Endothelial cell of umbilical vein (primary cell): ENCODE data around the gene WDR18. TPM values are rescaled to one million over a fixed set of nuclear protein-coding genes. Genes with fewer than 3 reads are reported as not detected.

Source experiments
- BruUV-seq: library from RNA; stranded (reverse); fragments of 400-500 nt; replicated peaks from 2 replicates; lab custom pipeline; 2021; lab: Mats Ljungman, UMichigan
- CTCF ChIA-PET: fragments of 300-600, 350-600 bp; sonication (Branson Sonifier 250); formaldehyde crosslinking; loops from one replicate; lab custom pipeline; 2021; ENCODE audit warnings: antibody characterized with exemption, inconsistent platforms; lab: Charles Lee
- POLR2A ChIA-PET: fragments of 300-600, 350-600 bp; sonication (Branson Sonifier 250); formaldehyde crosslinking; loops from one replicate; lab custom pipeline; 2021; ENCODE audit warnings: antibody characterized with exemption, inconsistent platforms; lab: Charles Lee
- DNase-seq: peaks from one replicate; pipeline ENCODE4 v3.0.0-alpha.2; 2011; ENCODE audit warnings: low read depth, low spot score
- FAIRE-seq: peaks from 2 replicates; lab custom pipeline; 2011; peaks lifted over from hg19 to GRCh38; lab: Jason Lieb, UNC
- H2AFZ ChIP-seq: 2 replicates; pipeline ENCODE4 v1.6.0; 2012; ENCODE audit warnings: low read depth, low read length, control low read depth, inconsistent platforms
- H3K27ac ChIP-seq: 2 replicates; pipeline ENCODE4 v1.5.1; 2011; ENCODE audit warnings: low read depth, mild to moderate bottlenecking, control low read depth, low read length, moderate library complexity; ENCODE audit not compliant: insufficient read depth
- H3K27me3 ChIP-seq, 2 experiments: 2 replicates each; pipeline versions ENCODE4 v1.6.0 to v1.6.1; 2011; ENCODE audit warnings: low read length in 2 of 2, mixed read lengths in 1 of 2; ENCODE audit not compliant: control insufficient read depth in 2 of 2, insufficient read depth in 2 of 2
- H3K36me3 ChIP-seq, 2 experiments: 2 replicates in 1 of 2; 3 replicates in 1 of 2; pipeline ENCODE4 v1.5.1; 2011; ENCODE audit warnings: low read length in 2 of 2, mild to moderate bottlenecking in 1 of 2, moderate library complexity in 1 of 2; ENCODE audit not compliant: control insufficient read depth in 2 of 2, insufficient read depth in 2 of 2; ENCODE audit errors: extremely low read depth in 1 of 2
- H3K4me1 ChIP-seq: 3 replicates; pipeline ENCODE4 v1.5.1; 2011; ENCODE audit warnings: mild to moderate bottlenecking, low read length; ENCODE audit not compliant: control insufficient read depth, insufficient read depth; ENCODE audit errors: extremely low read depth
- H3K4me2 ChIP-seq: 2 replicates; pipeline ENCODE4 v1.6.1; 2011; ENCODE audit warnings: low read length, control low read depth, mixed read lengths; ENCODE audit not compliant: insufficient read depth
- H3K4me3 ChIP-seq, 3 experiments: fragments of 200-600 bp in 1 of 3; sonication (generic), shearing (Covaris generic) in 1 of 3; replicated peaks in 1 of 3; 2 replicates each; pipeline ENCODE4 v1.5.1; 2011 to 2016; ENCODE audit warnings: control low read depth in 3 of 3, low read length in 3 of 3, mild to moderate bottlenecking in 2 of 3, inconsistent platforms in 1 of 3, low read depth in 1 of 3, moderate library complexity in 1 of 3; ENCODE audit not compliant: insufficient read depth in 1 of 3
- H3K79me2 ChIP-seq: 2 replicates; pipeline ENCODE4 v1.6.0; 2012; ENCODE audit warnings: low read length, inconsistent platforms; ENCODE audit not compliant: control insufficient read depth, insufficient read depth
- H3K9ac ChIP-seq: replicated peaks from 2 replicates; pipeline ENCODE3; 2011; ENCODE audit warnings: low read length, control low read depth; ENCODE audit not compliant: insufficient read depth; ENCODE audit errors: extremely low read depth
- H3K9me1 ChIP-seq: replicated peaks from 3 replicates; pipeline ENCODE4 v1.6.0; 2011; ENCODE audit warnings: mild to moderate bottlenecking, low read length; ENCODE audit not compliant: control insufficient read depth, insufficient read depth; ENCODE audit errors: extremely low read depth
- H3K9me3 ChIP-seq: replicated peaks from 2 replicates; pipeline ENCODE4 v1.5.1; 2012; ENCODE audit warnings: low read length, inconsistent platforms; ENCODE audit not compliant: control insufficient read depth, insufficient read depth
- H4K20me1 ChIP-seq: replicated peaks from 2 replicates; pipeline ENCODE3; 2011; ENCODE audit warnings: mild to moderate bottlenecking, low read length; ENCODE audit not compliant: control insufficient read depth, insufficient read depth; ENCODE audit errors: extremely low read depth
- EZH2 ChIP-seq: IDR thresholded peaks from 2 replicates; pipeline ENCODE4 v1.6.1; 2012; ENCODE audit warnings: borderline replicate concordance, low read depth, mild to moderate bottlenecking, moderate library complexity, low read length, inconsistent platforms; ENCODE audit not compliant: severe bottlenecking
- FOS ChIP-seq: IDR thresholded peaks from 2 replicates; pipeline ENCODE4 v1.6.1; 2011; ENCODE audit warnings: mild to moderate bottlenecking, low read length, moderate library complexity, borderline replicate concordance; ENCODE audit not compliant: insufficient read depth
- GATA2 ChIP-seq: IDR thresholded peaks from 2 replicates; pipeline ENCODE4 v1.7.0; 2011; ENCODE audit warnings: low read depth, mild to moderate bottlenecking, moderate library complexity, mixed read lengths, low read length; ENCODE audit not compliant: insufficient read length, insufficient read depth
- JUN ChIP-seq: IDR thresholded peaks from 2 replicates; pipeline ENCODE4 v1.6.1; 2011; ENCODE audit warnings: borderline replicate concordance, low read depth; ENCODE audit not compliant: insufficient read length, insufficient read depth
- MYC ChIP-seq: IDR thresholded peaks from one replicate; pipeline ENCODE4 v1.6.1; 2011; ENCODE audit warnings: mild to moderate bottlenecking, low read depth, low read length
- POLR2A ChIP-seq: IDR thresholded peaks from 2 replicates; pipeline ENCODE4 v1.6.1; 2012; ENCODE audit warnings: low read depth, mild to moderate bottlenecking, control low read depth, low read length
- POLR2AphosphoS5 ChIP-seq: IDR thresholded peaks from 2 replicates; pipeline ENCODE4 v1.6.1; 2012; ENCODE audit warnings: low read depth, mild to moderate bottlenecking, control low read depth, low read length, moderate library complexity; ENCODE audit not compliant: insufficient read depth
- dilution Hi-C: fragments of 300-500 bp; cut with MboI; formaldehyde crosslinking; loops from one replicate; pipeline ENCODE4 v1.15.0; 2019; ENCODE audit warnings: low sequenced_read_pairs; ENCODE audit not compliant: extremely low pct_ligation_motif_present
- intact Hi-C: fragments of 100-400 bp; cut with micrococcal nuclease; formaldehyde crosslinking; loops from one replicate; pipeline ENCODE4 v1.10.0; 2022
- polyA plus RNA-seq, 4 experiments: library from polyadenylated mRNA; depleted of rRNA in 3 of 4; stranded (reverse) in 3 of 4; unstranded in 1 of 4; fragments of >200 nt; gene quantifications; 2 replicates each; pipeline versions ENCODE4 v1.2.1 to v1.2.3, GENCODE V29; 2011 to 2012; ENCODE audit warnings: missing spikeins in 1 of 4
- total RNA-seq: library from RNA; stranded (reverse); gene quantifications from 2 replicates; pipeline ENCODE4 v1.2.3, GENCODE V29; 2021
- TF ChIP-seq, protein P1 (sequence below), 2 donors: IDR thresholded peaks; 1 replicate in 1 of 2; 2 replicates in 1 of 2; pipeline ENCODE4 v1.5.1; 2011; ENCODE audit warnings: low read length in 2 of 2, mild to moderate bottlenecking in 2 of 2, moderate library complexity in 2 of 2, control low read depth in 1 of 2, inconsistent platforms in 1 of 2, low read depth in 1 of 2; ENCODE audit not compliant: insufficient read depth in 1 of 2; ENCODE audit errors: extremely low read depth in 1 of 2
- TF ChIP-seq, protein P2 (sequence below): IDR thresholded peaks from 2 replicates; pipeline ENCODE4 v1.6.1; 2011; ENCODE audit not compliant: insufficient read depth, insufficient read length

WDR18 gene
- total and polyA plus RNA-seq, 2 donors (not counting 3 experiments of a cell fraction or from before 2014, with no cell fraction given) = 54.8 to 102 TPM

DNA sequence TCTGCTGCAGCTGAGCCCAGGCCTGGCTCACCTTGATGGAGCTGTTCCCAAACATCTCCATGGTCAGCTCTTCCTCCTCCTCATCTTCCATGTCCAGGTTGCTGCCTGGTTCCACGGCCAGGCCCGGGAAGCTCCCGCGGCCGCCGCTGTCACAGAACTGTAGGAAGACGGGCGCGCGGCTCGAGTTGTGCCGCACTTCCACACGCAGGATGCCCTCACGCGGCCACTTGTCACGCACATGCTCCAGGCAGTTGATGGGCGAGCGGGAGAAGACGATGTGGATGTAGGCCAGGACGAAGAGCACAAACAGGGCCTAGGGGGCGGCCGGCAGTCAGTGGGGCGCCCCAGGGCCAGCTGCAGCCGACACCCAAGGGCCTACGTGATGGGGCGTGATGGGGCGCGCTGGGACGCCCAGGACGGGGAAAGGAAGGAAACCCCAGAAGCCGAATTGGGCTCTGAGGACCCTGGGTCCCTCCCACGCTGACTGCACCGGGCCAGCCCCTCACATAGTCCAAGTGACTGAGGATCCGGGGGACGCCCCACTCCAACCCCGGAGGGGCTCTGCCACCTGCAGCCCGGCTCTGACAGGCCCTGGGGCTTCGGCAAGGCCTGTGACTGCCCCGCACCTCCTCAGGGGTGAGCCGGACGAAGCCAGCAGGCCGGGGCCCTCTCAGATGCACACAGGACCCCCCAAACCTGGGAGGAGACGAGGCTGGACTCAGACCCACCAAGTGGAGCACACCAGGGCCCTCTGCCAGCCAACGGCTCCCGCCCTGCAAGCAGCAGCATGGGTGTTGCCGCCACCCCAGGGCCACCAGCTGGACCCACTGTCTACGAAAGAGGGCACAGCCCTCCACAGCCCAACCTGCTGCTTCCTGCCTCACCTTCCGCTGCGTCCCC lies 30.3 kb downstream of the WDR18 start:
- Histone ChIP-seq H2AFZ (no peak overlapping the region), H3K27ac (no peak overlapping the region), H3K79me2 (peaks cover 63% of the 10 kb centered on the region), H3K4me2 (no peak overlapping the region), H3K4me1 (peaks cover 32% of the 10 kb centered on the region), H3K36me3 (peaks cover 5 to 23% of the 10 kb centered on the region in 2 experiments), H3K9me3 (no peaks in the 10 kb centered on the region), H3K4me3 (no peak overlapping the region), H3K9me1 (no peaks in the 10 kb centered on the region), H3K9ac (no peak overlapping the region), H4K20me1 (no peaks in the 10 kb centered on the region), H3K27me3 (no peaks in the 10 kb centered on the region)
- BruUV-seq = no TSS peak
- FAIRE-seq (no peak), DNase-seq (no peak)
- TF ChIP-seq EZH2 = no peak
- no peak for TF ChIP-seq POLR2A
- no peak for TF ChIP-seq FOS
- no peak for TF ChIP-seq POLR2AphosphoS5
- TF ChIP-seq JUN = no peak
- TF ChIP-seq, protein P1, sequence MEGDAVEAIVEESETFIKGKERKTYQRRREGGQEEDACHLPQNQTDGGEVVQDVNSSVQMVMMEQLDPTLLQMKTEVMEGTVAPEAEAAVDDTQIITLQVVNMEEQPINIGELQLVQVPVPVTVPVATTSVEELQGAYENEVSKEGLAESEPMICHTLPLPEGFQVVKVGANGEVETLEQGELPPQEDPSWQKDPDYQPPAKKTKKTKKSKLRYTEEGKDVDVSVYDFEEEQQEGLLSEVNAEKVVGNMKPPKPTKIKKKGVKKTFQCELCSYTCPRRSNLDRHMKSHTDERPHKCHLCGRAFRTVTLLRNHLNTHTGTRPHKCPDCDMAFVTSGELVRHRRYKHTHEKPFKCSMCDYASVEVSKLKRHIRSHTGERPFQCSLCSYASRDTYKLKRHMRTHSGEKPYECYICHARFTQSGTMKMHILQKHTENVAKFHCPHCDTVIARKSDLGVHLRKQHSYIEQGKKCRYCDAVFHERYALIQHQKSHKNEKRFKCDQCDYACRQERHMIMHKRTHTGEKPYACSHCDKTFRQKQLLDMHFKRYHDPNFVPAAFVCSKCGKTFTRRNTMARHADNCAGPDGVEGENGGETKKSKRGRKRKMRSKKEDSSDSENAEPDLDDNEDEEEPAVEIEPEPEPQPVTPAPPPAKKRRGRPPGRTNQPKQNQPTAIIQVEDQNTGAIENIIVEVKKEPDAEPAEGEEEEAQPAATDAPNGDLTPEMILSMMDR (IDR thresholded peaks at IDR 0.05; ENCODE audit: extremely low read depth in 1 of 2, insufficient read depth in 1 of 2, low read depth in 1 of 2, low read length in 2 of 2) = no peak
- no peak for TF ChIP-seq GATA2
- no peak for TF ChIP-seq MYC
- TF ChIP-seq, protein P2, sequence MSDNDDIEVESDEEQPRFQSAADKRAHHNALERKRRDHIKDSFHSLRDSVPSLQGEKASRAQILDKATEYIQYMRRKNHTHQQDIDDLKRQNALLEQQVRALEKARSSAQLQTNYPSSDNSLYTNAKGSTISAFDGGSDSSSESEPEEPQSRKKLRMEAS = no peak
- intact Hi-C loops = no loop called here
- ChIA-PET CTCF (no interaction called here), POLR2A (no interaction called here)
- dilution Hi-C loops = no loop called here
